GM21515 (cell line): ENCODE data around the gene CBFA2T3.

Experiments used
- ATAC-seq: cut with Tn5 transposase; IDR thresholded peaks from one replicate; pipeline ENCODE4 v1.9.1; 2021; ENCODE audit not compliant: unreplicated experiment

Gene CBFA2T3

GRCh38 chr16:88826070-88826840 lies 150.8 kb downstream of the CBFA2T3 start:
- ATAC-seq = no peak

- no peak for ATAC-seq
These were observed 151.9 kb downstream of the CBFA2T3 start for GRCh38 chr16:88825146-88825545.
